ENCODE measurements around the gene USP36.

USP36 gene

DNA sequence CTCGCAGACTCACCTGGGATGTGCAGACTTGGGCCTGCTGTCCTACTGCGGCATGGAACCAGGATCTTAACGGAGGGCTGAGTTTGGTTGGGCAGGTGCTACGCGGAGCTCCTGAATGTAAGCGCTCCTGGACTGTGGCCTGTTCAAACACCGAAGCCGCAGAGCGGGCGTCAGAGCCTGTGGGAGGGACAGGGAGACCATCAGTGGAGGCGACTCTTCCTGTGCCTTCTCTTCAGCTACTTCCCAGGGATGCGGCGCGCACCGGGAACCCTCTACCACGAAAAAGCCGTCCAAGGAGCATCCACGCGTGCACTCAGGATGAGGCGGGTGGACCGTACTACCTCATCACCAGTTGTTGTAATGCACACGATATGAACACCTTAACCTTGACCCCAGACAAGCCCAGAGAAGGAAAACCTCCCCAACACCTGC is 2.0 kb downstream of the USP36 start:
- DNase-seq (ENCODE audit: low spot score) = no peak

DNA sequence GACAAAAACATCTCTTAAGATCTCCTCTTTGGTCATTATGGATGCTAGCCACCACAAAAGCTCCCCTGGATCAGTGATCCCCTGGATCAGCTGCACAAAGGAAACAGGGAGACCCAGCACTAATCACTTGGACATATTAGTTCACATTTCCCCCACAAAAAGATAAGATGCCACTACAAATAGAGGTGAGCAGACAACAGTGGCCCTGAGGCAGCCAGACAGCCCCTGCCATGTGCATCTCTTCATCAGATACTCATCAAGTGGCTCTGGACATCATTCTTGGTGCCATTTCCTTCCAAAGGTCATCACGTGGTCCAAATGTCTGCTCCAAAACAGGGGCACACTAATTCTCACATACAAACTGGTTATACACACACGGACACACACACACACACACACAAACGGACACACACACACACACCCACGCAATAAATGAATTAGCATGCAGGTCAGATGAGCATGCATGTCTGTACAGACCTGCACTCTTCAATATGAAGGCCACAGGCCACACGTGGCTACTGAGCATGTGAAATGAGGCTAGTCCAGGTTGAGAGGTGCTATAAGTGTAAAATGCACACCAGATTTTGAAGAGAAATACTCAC is 4.1 kb downstream of the USP36 start:
- no peak for DNase-seq (ENCODE audit: low spot score)

DNA sequence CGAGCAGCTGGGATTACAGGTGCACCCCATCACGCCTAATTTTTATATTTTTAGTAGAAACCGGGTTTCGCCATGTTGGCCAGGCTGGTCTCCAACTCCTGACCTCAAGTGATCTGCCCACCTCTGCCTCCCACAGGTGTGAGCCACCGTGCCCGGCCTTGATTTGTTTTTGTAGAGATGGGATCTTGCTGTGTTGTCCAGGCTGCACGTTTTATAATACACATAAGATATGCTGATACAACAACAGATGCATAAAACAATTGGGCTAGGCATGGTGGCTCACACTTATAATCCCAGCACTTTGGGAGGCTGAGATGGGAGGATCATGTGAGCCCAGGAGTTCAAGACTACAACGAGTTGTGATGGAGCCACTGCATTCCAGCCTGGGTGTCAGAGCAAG is 6.0 kb downstream of the USP36 start:
- DNase-seq (ENCODE audit: low spot score) = no peak

DNA sequence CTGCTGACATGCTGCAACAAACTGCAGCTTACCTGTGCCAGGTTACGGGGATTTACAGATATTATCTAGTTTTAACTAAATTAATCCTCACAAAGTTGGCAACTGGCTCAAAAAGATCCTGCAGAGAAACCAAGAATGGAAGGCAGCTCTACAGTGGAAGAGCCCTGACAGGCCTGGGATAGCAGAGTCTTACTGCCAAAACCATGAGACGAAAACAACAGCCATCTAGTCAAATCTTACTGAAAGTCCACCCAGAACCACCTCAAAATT is 8.1 kb downstream of the USP36 start:
- no peak for DNase-seq (ENCODE audit: low spot score)

DNA sequence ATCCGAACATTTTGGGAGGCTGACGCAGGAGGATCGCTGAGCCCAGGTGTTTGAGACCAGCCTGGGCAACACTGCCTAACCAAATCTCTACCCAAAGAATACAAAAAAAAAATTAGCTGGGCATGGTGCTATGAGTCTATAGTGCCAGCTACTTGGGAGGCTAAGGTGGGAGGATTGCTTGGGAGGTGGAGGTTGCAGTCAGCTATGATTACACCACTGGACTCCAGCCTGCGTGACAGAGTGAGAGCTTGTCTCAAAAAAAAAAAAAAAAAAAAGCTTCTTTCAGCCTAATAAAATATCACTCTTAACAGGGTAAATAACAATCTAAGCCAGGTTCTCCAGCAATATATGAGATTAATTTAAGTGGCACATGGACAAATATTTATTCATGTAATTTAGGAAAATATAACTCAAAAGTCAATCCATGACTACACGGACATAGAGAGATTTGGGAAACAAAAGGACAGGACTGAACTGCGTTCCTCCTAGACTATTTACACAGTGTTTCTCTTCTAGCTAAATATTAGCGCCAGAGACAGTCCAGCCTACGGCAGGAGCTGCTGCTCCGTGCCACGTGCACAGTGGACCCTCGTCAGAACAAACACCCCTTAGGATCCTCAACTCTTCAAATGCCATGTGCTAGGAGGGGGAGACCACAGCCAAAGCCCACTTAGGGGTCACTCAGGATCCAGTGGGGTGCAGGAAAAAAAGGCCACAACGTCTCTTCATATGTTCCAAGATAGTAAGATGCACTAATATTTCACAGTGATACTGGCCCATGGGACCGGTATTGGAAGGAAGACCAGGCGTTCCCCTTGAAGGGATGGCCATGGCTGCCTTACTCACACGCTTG is 8.7 kb downstream of the USP36 start:
- no peak for DNase-seq (ENCODE audit: low spot score)

DNA sequence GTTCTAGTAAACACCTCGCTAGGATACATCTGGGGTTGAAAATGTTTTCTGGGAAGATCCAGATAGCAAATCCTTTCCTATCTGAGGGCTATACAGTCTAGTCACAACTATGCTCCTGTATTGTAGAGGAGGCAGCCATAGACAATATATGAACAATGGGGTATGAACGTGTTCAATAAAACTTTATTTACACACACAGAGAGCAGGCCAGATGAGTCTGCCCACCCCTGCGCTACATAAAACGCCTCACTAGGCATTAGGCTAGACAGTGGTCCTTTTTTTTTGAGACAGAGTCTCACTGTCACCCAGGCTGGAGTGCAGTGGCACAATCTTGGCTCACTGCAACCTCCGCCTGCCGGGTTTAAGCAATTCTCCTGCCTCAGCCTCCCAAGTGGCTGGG is 11.1 kb downstream of the USP36 start:
- no peak for DNase-seq (ENCODE audit: low spot score)

DNA sequence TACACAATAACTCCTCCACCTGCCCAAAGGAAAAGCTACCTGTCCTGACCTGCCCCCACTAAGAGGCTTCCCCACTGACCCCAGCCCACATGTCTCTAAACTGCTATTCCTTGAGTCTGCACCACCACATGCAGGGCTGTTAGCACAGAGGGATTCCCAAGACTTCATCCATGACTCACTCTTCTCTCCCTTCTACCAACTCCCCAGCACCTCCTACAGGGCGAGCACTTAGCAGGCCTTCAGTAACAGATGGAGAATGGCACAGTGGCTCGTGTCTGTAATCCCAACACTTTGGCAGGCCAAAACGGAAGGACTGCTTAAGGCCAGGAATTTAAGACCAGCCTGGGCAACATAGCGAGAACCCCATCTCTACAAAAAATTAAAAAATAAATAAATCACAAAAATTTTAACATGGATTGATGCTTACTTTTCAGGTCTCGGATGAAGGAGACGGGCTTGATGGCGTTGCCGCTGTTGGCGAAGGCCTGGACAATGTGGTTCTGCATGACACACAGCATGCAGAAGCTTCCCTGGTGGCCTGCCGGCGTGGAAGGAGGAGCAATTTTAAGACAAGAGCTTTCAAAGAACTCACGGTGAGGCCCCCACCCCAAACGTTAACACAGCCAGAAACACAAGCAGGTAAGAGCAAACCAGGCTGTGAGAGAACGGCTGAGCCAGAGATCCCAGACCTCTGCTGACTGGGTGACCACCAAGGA is 12.0 kb downstream of the USP36 start:
- peak; percentile 78 for DNase-seq (ENCODE audit: low spot score)

DNA sequence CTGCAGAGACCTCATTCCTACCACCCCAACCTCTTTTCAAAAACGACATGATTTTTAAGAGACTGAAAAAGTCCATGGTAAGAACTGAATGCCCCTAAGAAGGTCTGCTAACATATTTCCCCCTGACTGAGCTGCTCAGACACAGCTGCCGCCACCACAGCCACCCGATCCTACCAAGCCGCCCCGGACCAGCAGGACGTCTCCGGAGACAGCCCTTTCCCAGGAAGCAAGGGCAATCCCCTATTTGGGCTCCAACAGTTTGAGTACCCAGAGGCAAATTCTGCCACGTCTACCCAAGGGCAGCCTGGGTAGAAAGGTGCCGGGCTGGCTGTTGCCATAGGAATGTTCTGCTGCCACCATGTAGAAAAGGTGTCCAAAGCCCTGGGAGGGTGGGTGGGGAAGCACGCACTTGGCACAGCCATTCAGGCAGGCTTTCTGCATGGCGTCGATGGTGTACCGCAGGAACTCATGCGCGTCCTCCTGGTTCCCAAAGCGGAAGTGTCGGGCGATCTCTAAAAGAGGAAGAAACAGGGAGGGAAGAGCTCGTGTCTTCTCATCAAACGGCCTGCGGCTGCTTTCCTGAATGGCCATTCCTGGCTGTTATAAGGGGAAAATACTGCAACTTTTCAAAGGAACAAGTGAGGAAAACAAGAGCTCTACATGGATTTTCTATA is 13.6 kb downstream of the USP36 start:
- DNase-seq (ENCODE audit: low spot score) = no peak

DNA sequence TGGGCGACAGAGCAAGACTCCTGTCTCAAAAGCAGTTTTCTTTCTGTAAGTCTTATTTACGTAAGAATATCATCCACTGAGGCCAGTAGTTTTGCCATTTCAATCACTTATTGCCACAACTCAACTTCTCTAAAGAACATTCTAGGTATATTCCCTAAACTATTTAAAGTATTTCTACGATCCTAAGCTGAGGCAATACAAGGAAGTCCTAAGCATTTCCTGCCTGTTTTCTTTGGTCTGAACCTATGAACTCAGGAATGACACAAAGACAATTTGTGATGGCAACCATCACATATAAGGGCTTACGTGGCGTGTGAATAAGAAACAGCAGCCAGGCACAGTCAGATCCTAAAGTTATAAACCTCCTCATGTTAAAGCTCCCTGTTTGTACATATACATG is 14.2 kb downstream of the USP36 start:
- no peak for DNase-seq (ENCODE audit: low spot score)

DNA sequence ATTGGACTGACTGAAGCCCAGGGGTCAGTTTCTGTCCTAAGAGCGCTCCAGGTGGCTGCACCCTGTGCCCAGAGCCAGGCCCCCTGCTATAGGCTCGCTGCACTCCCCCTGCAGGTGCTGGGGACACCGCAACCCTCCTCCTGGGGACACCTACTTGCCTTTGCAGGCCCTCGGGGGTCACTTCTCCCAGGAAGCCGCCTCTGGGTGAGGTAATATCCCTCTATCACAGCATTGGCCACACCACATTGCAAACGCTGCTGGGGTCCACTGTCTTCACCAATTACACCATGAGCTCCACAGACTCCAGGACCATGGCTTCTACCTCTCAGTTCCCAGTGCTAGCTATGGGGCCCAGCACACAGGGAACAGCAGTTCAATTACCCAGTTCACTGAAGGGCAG is 14.9 kb downstream of the USP36 start:
- no peak for DNase-seq (ENCODE audit: low spot score)

- no peak for DNase-seq (ENCODE audit: low spot score)
Observed at GRCh38 chr17:78824240-78824639, 16.4 kb downstream of the USP36 start.

- no peak for DNase-seq (ENCODE audit: low spot score)
Observed at GRCh38 chr17:78823282-78824046, 17.1 kb downstream of the USP36 start.

DNA sequence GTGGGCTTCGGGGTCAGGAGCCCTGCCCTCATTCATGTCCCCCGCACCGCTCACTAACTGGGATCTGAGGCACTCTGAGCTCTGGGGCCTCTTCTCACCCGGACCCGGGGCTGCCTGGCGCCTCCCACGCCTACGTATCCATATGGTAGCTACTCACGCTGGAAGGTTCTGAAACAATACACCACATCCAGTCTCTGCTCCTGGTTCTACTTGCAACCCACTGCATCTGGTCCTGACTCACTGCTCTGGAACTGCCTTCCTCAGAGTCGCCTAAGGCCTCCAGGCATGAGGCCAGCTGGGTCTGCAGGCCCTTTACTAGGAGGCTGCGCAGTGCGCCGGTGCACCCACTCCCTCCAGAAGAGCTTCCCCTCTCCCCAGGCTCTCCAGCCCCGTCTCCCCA is 18.1 kb downstream of the USP36 start:
- peak; percentile 91 for DNase-seq (ENCODE audit: low spot score)

DNA sequence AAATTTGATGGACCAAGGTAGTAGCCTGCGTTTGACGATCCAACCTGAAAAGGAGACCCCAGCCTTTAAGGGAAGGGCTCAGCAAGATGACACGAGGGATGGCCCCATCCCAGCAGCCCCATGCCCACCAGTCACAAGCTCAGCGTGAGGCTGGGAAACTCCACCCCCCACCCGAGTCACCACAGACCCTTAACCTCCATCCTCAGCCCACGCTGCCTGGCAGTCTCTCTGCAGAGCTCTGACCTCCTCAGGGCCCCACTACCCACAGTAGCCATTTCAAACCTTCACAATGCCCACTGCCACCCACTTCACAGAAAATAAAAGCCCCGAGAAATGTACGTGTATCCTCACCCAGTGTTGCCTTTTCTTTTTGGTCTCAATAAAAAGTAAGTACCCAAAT is 18.7 kb downstream of the USP36 start:
- no peak for DNase-seq (ENCODE audit: low spot score)

DNA sequence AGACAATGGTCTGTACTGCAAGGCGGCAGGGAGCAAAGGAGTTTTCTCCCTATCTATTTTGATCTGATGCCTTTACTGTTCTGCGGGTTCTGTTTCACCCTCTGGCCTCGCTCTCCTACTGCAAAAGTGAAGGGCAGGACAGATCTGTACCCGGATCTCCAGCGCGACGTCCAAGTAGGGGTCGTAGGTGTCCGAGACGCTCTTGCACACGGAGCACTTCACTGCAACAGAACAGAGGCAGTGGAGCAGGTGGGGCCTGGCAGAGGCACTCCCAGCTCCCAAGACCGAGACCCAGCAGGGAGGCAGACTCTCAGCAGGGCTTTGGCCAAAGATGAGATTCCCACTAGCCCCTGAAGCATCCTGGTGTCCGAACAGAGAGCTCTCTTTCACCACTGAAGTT is 19.8 kb downstream of the USP36 start:
- DNase-seq (ENCODE audit: low spot score) = no peak

DNA sequence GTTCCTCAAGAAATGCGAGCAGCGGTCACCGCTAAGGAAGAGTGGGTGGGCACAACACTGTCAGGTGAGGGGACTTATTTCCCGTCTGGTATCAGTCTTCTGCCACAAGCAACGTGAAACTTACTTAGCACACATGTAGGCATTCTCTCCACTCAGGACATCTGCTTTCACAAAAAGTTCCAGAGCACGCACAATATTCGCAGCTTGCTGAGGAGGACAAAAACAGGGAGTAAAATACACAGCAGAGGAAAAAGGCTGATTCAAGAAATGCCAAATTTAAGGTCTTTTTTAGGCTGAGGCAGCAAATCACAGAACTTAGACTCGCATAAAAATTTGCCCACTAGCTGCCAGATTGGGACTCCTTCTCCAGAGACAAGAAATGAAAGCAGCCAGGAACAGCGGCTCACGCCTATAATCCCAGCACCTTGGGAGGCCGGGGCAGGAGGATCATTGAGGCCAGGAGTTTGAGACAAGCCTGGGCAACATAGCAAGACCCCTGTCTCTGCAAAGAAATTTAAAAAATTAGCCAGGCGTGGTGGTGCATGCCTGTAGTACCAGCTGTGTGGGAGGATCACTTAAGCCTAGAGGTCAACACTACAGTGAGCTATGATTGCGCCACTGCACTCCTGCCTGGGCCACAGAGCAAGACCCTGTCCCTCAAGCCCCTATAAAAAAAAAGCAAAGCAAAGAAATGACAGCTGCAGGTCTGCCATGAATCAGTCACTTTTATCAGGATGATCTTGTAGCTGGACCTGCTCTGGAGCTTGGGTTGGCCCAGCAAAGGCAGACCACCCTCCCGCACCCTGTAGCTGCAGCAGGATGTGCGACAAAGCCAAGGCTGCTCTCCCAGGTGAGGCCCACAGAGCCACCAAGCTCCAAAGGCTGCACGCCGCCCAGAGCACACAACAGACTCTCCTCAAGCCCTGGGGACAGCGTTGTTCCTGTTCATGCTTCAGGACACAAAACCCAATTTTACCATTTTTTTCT is 20.5 kb downstream of the USP36 start:
- no peak for DNase-seq (ENCODE audit: low spot score)

DNA sequence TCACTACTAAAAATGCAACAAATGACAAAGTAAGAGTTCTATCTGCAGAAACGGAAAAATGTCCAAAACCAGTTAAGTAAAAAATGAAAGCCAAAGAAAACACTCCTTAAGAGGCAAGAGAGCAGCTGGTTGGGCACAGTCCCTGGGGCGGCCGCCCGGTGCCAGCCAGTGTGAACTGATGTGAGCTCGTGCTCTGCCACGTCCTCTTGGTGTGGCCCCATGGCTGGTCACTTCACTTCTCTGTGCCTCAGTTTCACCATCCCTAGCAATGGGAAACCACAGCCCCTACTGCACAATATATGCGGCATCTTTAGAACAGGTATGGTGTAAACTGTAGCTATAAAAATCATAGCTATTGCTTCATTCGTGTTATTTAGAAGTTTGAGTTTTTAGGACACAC is 21.2 kb downstream of the USP36 start:
- DNase-seq (ENCODE audit: low spot score) = no peak

GRCh38 chr17:78818932-78819331 is 21.7 kb downstream of the USP36 start:
- DNase-seq (ENCODE audit: low spot score) = no peak

DNA sequence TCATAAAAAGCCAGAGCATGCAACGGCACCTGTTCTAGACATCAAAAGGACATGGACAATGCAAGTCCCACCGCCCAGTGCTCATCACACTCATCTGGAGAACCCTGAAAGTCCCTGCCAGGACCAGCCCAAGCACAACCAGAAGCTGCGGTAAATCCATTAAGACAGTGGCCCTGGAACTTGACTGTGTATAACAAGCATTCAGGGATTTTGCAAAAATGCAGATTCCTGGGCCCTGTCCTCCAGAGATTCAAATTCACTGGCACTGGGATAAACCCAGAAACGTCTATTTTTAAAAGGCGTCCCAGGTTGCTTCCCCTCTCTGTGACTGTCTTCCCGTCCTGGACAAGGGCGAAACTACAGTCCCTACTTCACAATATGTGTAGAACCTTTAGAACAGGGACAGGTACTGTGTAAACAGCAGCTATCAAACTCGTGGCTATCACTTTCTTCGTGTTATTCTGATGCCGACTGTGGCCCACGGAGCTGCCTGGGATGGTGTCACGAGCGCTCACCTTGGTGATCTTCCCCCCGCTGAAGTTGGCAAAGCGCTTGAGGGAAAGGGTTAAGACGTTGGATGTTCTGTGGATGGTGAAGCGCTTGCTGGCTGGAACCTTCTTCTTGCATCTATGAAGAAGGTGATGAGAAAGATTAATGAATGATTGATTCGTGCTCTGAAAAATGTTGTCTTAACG is 22.3 kb downstream of the USP36 start:
- DNase-seq (ENCODE audit: low spot score) = no peak

- DNase-seq (ENCODE audit: low spot score) = no peak
Observed at GRCh38 chr17:78817123-78817522, 23.5 kb downstream of the USP36 start.

All from AG20443 (cell line).